Memory B cell (primary cell): ENCODE measurements around the gene SLC9C2.
A peak's percentile ranks its signal among the peaks of the same experiment; 100 is the strongest.
"Not testable (repeated sequence)": the region's sequence is repeated elsewhere in the genome, so short reads cannot be mapped to it uniquely, and the experiment has no call there.

Source experiments
- ATAC-seq: fragments of 150-1000 bp; cut with Tn5 transposase; 2 replicates; pipeline ENCODE4 v1.10.0; 2021; ENCODE audit warnings: low read depth, mild to moderate bottlenecking, moderate library complexity
- DNase-seq, 2 donors: peaks; one replicate each; pipeline ENCODE4 v3.0.0; 2022; ENCODE audit warnings: low spot score in 2 of 2
- H3K27ac Mint-ChIP-seq: one replicate; pipeline ENCODE4 v1.8.0; 2022; ENCODE audit warnings: mild to moderate bottlenecking, moderate library complexity, mixed read lengths
- H3K27me3 Mint-ChIP-seq: one replicate; pipeline ENCODE4 v1.8.0; 2022; ENCODE audit warnings: mixed read lengths
- H3K36me3 Mint-ChIP-seq: one replicate; pipeline ENCODE4 v1.8.0; 2022; ENCODE audit warnings: mild to moderate bottlenecking, mixed read lengths
- H3K4me1 Mint-ChIP-seq: one replicate; pipeline ENCODE4 v1.8.0; 2022; ENCODE audit warnings: mixed read lengths
- H3K4me3 Mint-ChIP-seq: one replicate; pipeline ENCODE4 v1.8.0; 2022; ENCODE audit warnings: mild to moderate bottlenecking, moderate library complexity, mixed read lengths
- H3K9me3 Mint-ChIP-seq: one replicate; pipeline ENCODE4 v1.8.0; 2022; ENCODE audit warnings: mixed read lengths

The SLC9C2 gene

GRCh38 chr1:173608503-173609216, 5.8 kb upstream of the SLC9C2 start:
- peaks cover 12% of the 10 kb centered on the region for H3K27me3 Mint-ChIP-seq
- ATAC-seq (no peak), DNase-seq (no peak)
- H3K4me3 Mint-ChIP-seq: no peak overlapping the region
- H3K9me3 Mint-ChIP-seq: peaks cover 4% of the 10 kb centered on the region
- no peak overlapping the region for H3K27ac Mint-ChIP-seq
- H3K36me3 Mint-ChIP-seq: peaks cover 5% of the 10 kb centered on the region
- peaks cover 2% of the 10 kb centered on the region for H3K4me1 Mint-ChIP-seq

GRCh38 chr1:173601588-173601987, 1.3 kb downstream of the SLC9C2 start:
- peak overlapping the region; percentile 13 for H3K27ac Mint-ChIP-seq
- ATAC-seq (peak; percentile 52), DNase-seq (no peak)
- H3K9me3 Mint-ChIP-seq: no peaks in the 10 kb centered on the region
- H3K27me3 Mint-ChIP-seq: peaks cover 3% of the 10 kb centered on the region
- peaks cover 5% of the 10 kb centered on the region for H3K4me1 Mint-ChIP-seq
- H3K36me3 Mint-ChIP-seq: no peaks in the 10 kb centered on the region
- H3K4me3 Mint-ChIP-seq: no peak overlapping the region

GRCh38 chr1:173596097-173596825, 6.6 kb downstream of the SLC9C2 start:
- no peak overlapping the region for H3K4me3 Mint-ChIP-seq
- H3K4me1 Mint-ChIP-seq: no peaks in the 10 kb centered on the region
- no peaks in the 10 kb centered on the region for H3K36me3 Mint-ChIP-seq
- H3K27me3 Mint-ChIP-seq: peaks cover 5% of the 10 kb centered on the region
- no peak overlapping the region for H3K27ac Mint-ChIP-seq
- no peak for ATAC-seq
- DNase-seq: no peak
- peaks cover 2% of the 10 kb centered on the region for H3K9me3 Mint-ChIP-seq

- H3K4me3 Mint-ChIP-seq, H3K27ac Mint-ChIP-seq, H3K9me3 Mint-ChIP-seq, ATAC-seq, DNase-seq, H3K4me1 Mint-ChIP-seq, H3K36me3 Mint-ChIP-seq, H3K27me3 Mint-ChIP-seq: not testable (repeated sequence)
Measured at GRCh38 chr1:173591138-173591537, 11.7 kb downstream of the SLC9C2 start.

- Mint-ChIP-seq H3K27ac (no peak overlapping the region), H3K27me3 (peaks cover 5% of the 10 kb centered on the region), H3K9me3 (no peaks in the 10 kb centered on the region), H3K4me1 (no peaks in the 10 kb centered on the region), H3K36me3 (no peaks in the 10 kb centered on the region), H3K4me3 (no peak overlapping the region)
- DNase-seq (no peak), ATAC-seq (no peak)
Measured at GRCh38 chr1:173590557-173590956, 12.3 kb downstream of the SLC9C2 start.

GRCh38 chr1:173581383-173582079, 21.3 kb downstream of the SLC9C2 start:
- Mint-ChIP-seq H3K36me3 (no peaks in the 10 kb centered on the region), H3K27me3 (peaks cover 2% of the 10 kb centered on the region), H3K27ac (no peak overlapping the region), H3K4me3 (no peak overlapping the region), H3K9me3 (no peaks in the 10 kb centered on the region), H3K4me1 (no peaks in the 10 kb centered on the region)
- no peak for ATAC-seq
- DNase-seq: no peak

- Mint-ChIP-seq H3K9me3 (no peaks in the 10 kb centered on the region), H3K4me3 (no peak overlapping the region), H3K27me3 (peaks cover 1% of the 10 kb centered on the region), H3K27ac (no peak overlapping the region), H3K36me3 (no peaks in the 10 kb centered on the region), H3K4me1 (no peaks in the 10 kb centered on the region)
- DNase-seq (no peak), ATAC-seq (no peak)
Measured at GRCh38 chr1:173580658-173581057, 22.2 kb downstream of the SLC9C2 start.

GRCh38 chr1:173580071-173580470, 22.8 kb downstream of the SLC9C2 start:
- H3K4me3 Mint-ChIP-seq: no peak overlapping the region
- no peak overlapping the region for H3K27ac Mint-ChIP-seq
- ATAC-seq (no peak), DNase-seq (no peak)
- peaks cover 1% of the 10 kb centered on the region for H3K27me3 Mint-ChIP-seq
- H3K9me3 Mint-ChIP-seq: no peaks in the 10 kb centered on the region
- H3K4me1 Mint-ChIP-seq: no peaks in the 10 kb centered on the region
- H3K36me3 Mint-ChIP-seq: no peaks in the 10 kb centered on the region

- H3K27me3 Mint-ChIP-seq: peaks cover 9% of the 10 kb centered on the region
- H3K4me1 Mint-ChIP-seq: no peaks in the 10 kb centered on the region
- peaks cover 1% of the 10 kb centered on the region for H3K9me3 Mint-ChIP-seq
- ATAC-seq (no peak), DNase-seq (no peak)
- no peak overlapping the region for H3K4me3 Mint-ChIP-seq
- H3K36me3 Mint-ChIP-seq: no peaks in the 10 kb centered on the region
- no peak overlapping the region for H3K27ac Mint-ChIP-seq
Measured at GRCh38 chr1:173573596-173573995, 29.3 kb downstream of the SLC9C2 start.

GRCh38 chr1:173572201-173572873, 30.5 kb downstream of the SLC9C2 start:
- Mint-ChIP-seq H3K36me3 (no peaks in the 10 kb centered on the region), H3K27ac (no peak overlapping the region), H3K4me1 (no peaks in the 10 kb centered on the region), H3K9me3 (peaks cover 10% of the 10 kb centered on the region), H3K27me3 (peaks cover 11% of the 10 kb centered on the region), H3K4me3 (no peak overlapping the region)
- no peak for DNase-seq
- no peak for ATAC-seq

GRCh38 chr1:173570370-173571007, 32.4 kb downstream of the SLC9C2 start:
- Mint-ChIP-seq H3K36me3 (no peaks in the 10 kb centered on the region), H3K27ac (no peak overlapping the region), H3K4me1 (no peaks in the 10 kb centered on the region), H3K9me3 (peaks cover 17% of the 10 kb centered on the region), H3K4me3 (no peak overlapping the region), H3K27me3 (peaks cover 13% of the 10 kb centered on the region)
- ATAC-seq (no peak), DNase-seq (no peak)

- Mint-ChIP-seq H3K27me3 (peaks cover 11% of the 10 kb centered on the region), H3K9me3 (peaks cover 23% of the 10 kb centered on the region), H3K27ac (no peak overlapping the region), H3K4me1 (no peaks in the 10 kb centered on the region), H3K4me3 (no peak overlapping the region), H3K36me3 (no peaks in the 10 kb centered on the region)
- no peak for ATAC-seq
- DNase-seq: no peak
Measured at GRCh38 chr1:173568483-173568882, 34.4 kb downstream of the SLC9C2 start.

GRCh38 chr1:173563846-173564245, 39.0 kb downstream of the SLC9C2 start:
- not testable (repeated sequence) for H3K4me3 Mint-ChIP-seq, DNase-seq, H3K27ac Mint-ChIP-seq, H3K4me1 Mint-ChIP-seq, H3K36me3 Mint-ChIP-seq, H3K27me3 Mint-ChIP-seq, ATAC-seq
- H3K9me3 Mint-ChIP-seq: peaks cover 22% of the 10 kb centered on the region
